Colonic mucosa (tissue), 4 donors: Measurements from ENCODE around the gene PNPLA2. TPM values are rescaled to one million over a fixed set of nuclear protein-coding genes. Genes with fewer than 3 reads are reported as not detected.

Experiments used
- DNase-seq: peaks from one replicate; pipeline ENCODE4 v3.0.0-alpha.2; 2020
- H3K27ac ChIP-seq: fragments of 200-600 bp; one replicate; pipeline ENCODE4 v1.8.0; 2021
- H3K27me3 ChIP-seq: fragments of 200-600 bp; one replicate; pipeline ENCODE4 v1.8.0; 2021
- H3K36me3 ChIP-seq: fragments of 200-600 bp; one replicate; pipeline ENCODE4 v1.8.0; 2021
- H3K4me1 ChIP-seq: fragments of 200-600 bp; one replicate; pipeline ENCODE4 v1.8.0; 2021; ENCODE audit warnings: mild to moderate bottlenecking
- H3K4me3 ChIP-seq: fragments of 200-600 bp; one replicate; pipeline ENCODE4 v1.8.0; 2021
- H3K9ac ChIP-seq, 2 donors: one replicate each; pipeline ENCODE4 v1.7.0; 2013; ENCODE audit warnings: control low read depth in 2 of 2, low read depth in 2 of 2, low read length in 2 of 2
- H3K9me3 ChIP-seq: fragments of 200-600 bp; one replicate; pipeline ENCODE4 v1.8.0; 2021
- intact Hi-C: fragments of 100-400 bp; cut with DNase I; formaldehyde crosslinking; loops from one replicate; pipeline ENCODE4 v1.14.1; 2022
- total RNA-seq, 2 donors: library from RNA; stranded (reverse); fragmentation: NEBNext Ultra II Directional in 1 of 2; extraction: Animal tissue kit (Norgen Biotek cat#: 25700) in 1 of 2; gene quantifications; one replicate each; pipeline ENCODE4 v1.2.1, GENCODE V29; 2021
- TF ChIP-seq, protein P1 (sequence below): fragments of 200-600 bp; IDR thresholded peaks from one replicate; pipeline ENCODE4 v1.8.0; 2022; ENCODE audit warnings: antibody characterized with exemption, mild to moderate bottlenecking
- donor health status: healthy.
- donor health status: DM: no; HTN: no; CAD: no.
- donor health status: DM: no; HTN: no; CAD: no.

PNPLA2 gene
- total RNA-seq, 2 donors from 2014 or later: 139 to 155 TPM

GRCh38 chr11:828506-829175, 9.9 kb downstream of the PNPLA2 start:
- Histone ChIP-seq H3K27me3 (peaks cover 18% of the 10 kb centered on the region), H3K4me1 (peaks cover 39% of the 10 kb centered on the region), H3K9ac (peak overlapping the region; percentile 55 to 90), H3K9me3 (no peaks in the 10 kb centered on the region), H3K27ac (peak overlapping the region; percentile 93), H3K4me3 (no peak overlapping the region), H3K36me3 (peaks cover 7% of the 10 kb centered on the region)
- TF ChIP-seq, protein P1, sequence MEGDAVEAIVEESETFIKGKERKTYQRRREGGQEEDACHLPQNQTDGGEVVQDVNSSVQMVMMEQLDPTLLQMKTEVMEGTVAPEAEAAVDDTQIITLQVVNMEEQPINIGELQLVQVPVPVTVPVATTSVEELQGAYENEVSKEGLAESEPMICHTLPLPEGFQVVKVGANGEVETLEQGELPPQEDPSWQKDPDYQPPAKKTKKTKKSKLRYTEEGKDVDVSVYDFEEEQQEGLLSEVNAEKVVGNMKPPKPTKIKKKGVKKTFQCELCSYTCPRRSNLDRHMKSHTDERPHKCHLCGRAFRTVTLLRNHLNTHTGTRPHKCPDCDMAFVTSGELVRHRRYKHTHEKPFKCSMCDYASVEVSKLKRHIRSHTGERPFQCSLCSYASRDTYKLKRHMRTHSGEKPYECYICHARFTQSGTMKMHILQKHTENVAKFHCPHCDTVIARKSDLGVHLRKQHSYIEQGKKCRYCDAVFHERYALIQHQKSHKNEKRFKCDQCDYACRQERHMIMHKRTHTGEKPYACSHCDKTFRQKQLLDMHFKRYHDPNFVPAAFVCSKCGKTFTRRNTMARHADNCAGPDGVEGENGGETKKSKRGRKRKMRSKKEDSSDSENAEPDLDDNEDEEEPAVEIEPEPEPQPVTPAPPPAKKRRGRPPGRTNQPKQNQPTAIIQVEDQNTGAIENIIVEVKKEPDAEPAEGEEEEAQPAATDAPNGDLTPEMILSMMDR: no peak
- DNase-seq: no peak
- intact Hi-C loops: no loop called here

- no peaks in the 10 kb centered on the region for H3K9me3 ChIP-seq
- H3K27me3 ChIP-seq: peaks cover 18% of the 10 kb centered on the region
- TF ChIP-seq, protein P1: no peak
- peak; percentile 58 for DNase-seq
- H3K4me3 ChIP-seq: peak overlapping the region; percentile 8
- peaks cover 40% of the 10 kb centered on the region for H3K4me1 ChIP-seq
- peak overlapping the region; percentile 55 to 90 for H3K9ac ChIP-seq
- peak overlapping the region; percentile 93 for H3K27ac ChIP-seq
- peaks cover 5% of the 10 kb centered on the region for H3K36me3 ChIP-seq
- intact Hi-C loops: no loop called here
Measured at GRCh38 chr11:829176-829846, 10.6 kb downstream of the PNPLA2 start.

- no peaks in the 10 kb centered on the region for H3K9me3 ChIP-seq
- H3K36me3 ChIP-seq: no peaks in the 10 kb centered on the region
- H3K4me3 ChIP-seq: peak overlapping the region; percentile 8
- TF ChIP-seq, protein P1: no peak
- H3K27ac ChIP-seq: no peak overlapping the region
- peak overlapping the region; percentile 39 to 90 for H3K9ac ChIP-seq
- H3K4me1 ChIP-seq: peaks cover 39% of the 10 kb centered on the region
- DNase-seq: no peak
- peaks cover 18% of the 10 kb centered on the region for H3K27me3 ChIP-seq
- intact Hi-C loops: no loop called here
Measured at GRCh38 chr11:829847-830294, 11.2 kb downstream of the PNPLA2 start.

DNA sequence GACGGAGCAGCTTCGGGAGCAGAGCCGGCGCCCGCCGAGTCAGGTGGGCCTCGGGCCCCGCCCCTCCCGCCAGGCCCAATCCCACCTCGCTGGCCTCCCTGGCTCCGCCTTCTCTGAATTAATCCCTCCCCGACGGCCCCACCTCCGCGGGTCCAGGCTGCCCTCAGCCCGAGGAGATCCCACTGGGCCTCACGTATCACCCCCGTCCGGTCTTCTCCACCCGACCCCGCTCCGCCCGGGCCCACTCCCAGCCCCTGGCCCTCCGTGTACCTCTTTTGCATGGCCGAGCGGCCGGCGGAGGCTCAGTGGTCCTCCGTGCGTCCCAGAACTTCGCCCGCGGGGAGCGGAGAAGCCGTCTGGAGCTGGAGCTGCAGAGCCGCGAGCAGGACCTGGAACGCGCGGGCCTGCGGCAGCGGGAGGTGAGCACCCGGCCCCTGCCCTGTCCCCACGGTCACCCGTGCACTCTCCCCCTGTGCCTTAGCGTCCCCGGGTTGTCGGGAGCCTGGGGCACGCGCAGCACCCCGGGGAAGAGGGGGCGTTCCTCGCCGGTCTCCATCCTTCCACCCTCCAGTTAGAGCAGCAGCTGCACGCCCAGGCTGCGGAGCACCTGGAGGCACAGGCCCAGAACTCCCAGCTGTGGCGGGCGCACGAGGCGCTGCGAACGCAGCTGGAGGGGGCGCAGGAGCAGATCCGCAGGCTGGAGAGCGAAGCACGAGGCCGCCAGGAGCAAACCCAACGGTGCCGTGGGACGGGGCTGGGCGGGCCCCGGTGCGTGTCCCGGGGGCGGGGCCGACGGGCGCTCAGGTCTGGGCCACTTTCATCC, 11.8 kb downstream of the PNPLA2 start:
- Histone ChIP-seq H3K27ac (no peak overlapping the region), H3K27me3 (peaks cover 18% of the 10 kb centered on the region), H3K9ac (peak overlapping the region; percentile 39 to 90), H3K36me3 (no peaks in the 10 kb centered on the region), H3K4me1 (peaks cover 35% of the 10 kb centered on the region), H3K9me3 (no peaks in the 10 kb centered on the region), H3K4me3 (peak overlapping the region; percentile 8)
- TF ChIP-seq, protein P1: no peak
- DNase-seq: peak; percentile 90
- intact Hi-C loops: no loop called here

DNA sequence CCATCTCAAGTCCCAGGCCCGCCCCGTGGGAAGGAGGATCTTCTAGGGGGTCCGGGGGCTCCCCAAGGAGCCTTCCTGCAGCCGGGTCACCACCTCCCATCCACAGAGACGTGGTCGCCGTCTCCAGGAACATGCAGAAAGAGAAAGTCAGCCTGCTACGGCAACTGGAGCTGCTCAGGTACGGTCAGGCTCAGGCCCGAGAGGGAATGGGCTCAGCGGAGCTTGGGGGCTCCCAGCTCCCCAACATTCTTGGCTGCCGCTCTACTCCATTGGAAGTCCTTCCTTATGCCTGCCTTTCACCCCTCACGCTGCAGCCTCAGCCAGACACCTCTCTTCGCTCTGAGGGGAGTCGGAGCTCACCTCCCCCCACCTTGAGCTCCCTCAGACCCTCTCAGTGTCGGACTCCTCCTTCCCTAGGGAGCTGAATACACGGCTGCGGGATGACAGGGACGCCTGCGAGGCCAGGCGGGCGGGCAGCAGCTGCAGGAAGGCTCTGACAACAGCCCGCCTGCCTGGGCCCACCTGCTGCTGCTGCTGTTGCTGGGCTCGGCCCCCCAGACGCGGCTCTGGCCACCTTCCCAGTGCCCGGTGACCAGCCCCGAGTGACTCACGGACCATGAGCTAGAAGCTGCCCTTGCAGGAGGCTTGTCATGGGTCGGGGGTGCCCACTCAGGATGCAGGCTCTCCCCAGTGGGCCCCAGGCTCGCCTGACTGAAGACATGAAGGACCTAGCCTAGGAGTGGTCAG, 12.6 kb downstream of the PNPLA2 start:
- Histone ChIP-seq H3K9me3 (no peaks in the 10 kb centered on the region), H3K4me1 (peaks cover 31% of the 10 kb centered on the region), H3K36me3 (no peaks in the 10 kb centered on the region), H3K9ac (peak overlapping the region in 1 of 2 donors; percentile 50), H3K27me3 (peaks cover 18% of the 10 kb centered on the region), H3K27ac (no peak overlapping the region), H3K4me3 (no peak overlapping the region)
- intact Hi-C loops: no loop called here
- TF ChIP-seq, protein P1: no peak
- no peak for DNase-seq
